K562 treated with DMSO at 1 percent for 4 hours (cell line): Measurements from ENCODE around the gene CYBC1. TPM values are rescaled to one million over a fixed set of nuclear protein-coding genes. Genes with fewer than 3 reads are reported as not detected.

Experiments used
- total RNA-seq: library from RNA; unstranded; fragments of 300-600 nt; gene quantifications from 2 replicates; pipeline ENCODE4 v1.2.3, GENCODE V29; 2022; ENCODE audit not compliant: insufficient read depth

CYBC1 gene
- total RNA-seq = 52.6 and 57.0 TPM in 2 replicates

DNA sequence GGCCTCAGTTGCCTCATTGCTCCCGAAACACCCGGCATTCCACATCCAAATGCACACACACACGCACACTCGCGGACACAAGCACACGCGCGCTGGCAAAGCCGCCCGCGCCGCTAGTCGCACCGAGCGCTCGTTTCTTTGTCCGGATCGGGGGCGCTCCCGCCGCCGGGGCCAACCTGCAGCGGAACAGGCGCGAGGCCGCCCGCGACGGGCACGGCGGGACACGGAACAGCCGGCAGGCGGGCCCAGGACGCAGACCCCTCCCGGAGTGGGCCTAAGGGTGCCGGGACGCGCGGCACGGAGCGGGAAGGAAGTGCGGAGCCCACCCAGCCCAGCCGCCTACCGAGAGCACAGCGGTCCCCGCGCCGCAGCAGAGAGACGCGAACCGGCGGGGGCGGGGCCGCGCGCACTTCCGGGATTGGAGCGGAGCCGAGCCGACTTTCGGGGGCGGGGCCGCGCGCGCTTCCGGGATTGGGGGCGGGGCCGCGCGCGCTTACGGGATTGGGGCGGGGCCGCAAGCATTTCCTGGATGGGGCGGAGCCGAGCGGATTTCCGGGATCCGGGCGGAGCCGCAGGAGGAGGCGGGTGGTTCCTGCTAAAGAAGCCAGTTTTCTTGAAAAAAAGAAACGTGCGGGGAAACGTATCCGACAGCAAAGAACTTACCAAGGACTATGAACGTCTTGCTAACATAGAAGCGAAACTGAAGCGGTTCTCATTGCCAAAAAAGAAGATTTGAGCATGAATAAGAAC, at the start of gene CYBC1:
TSS of gene CYBC1 (minus strand) at position 396 of the 750 bp plus-strand sequence. CDS start 1,498 bp downstream, outside the sequence.

DNA sequence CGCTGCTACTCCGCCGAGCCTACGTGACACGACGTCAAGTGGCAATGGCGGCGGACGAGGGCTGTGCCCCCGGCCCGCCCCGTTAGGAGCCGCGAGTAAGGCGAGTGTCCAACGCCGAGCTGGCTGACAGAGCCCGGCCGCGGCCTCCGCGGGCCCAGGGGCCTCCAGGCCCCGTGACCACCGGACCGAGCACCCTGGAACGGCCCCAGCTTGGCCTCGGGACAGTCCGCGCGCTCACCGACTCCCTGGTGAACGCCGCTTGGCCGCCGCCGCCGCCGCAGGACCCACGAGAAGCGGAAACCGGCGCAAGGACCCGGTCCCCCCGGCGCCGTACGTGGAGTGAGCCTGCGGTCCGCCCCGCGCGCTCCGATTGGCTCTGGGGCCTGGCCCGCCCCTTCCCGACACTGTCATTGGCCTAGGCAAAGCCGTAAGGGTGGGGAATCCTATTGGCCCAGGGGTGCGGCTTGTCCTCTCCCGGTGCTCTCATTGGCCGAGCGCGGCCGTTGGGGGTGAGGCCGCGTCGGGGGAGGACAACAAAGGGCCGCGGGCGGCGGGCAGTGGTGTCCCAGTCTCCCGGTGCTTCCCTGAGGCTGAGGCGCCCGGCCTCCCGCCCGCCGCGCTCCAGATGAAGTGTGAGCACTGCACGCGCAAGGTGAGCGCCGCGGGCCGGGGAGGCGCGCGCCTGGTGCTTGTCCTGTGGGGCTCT, 7.8 kb upstream of the CYBC1 start, which contains the start of gene NARF:
TSS of gene NARF (plus strand) at position 563 of the 706 bp plus-strand sequence. CDS start at position 626, 63 bp downstream.

DNA sequence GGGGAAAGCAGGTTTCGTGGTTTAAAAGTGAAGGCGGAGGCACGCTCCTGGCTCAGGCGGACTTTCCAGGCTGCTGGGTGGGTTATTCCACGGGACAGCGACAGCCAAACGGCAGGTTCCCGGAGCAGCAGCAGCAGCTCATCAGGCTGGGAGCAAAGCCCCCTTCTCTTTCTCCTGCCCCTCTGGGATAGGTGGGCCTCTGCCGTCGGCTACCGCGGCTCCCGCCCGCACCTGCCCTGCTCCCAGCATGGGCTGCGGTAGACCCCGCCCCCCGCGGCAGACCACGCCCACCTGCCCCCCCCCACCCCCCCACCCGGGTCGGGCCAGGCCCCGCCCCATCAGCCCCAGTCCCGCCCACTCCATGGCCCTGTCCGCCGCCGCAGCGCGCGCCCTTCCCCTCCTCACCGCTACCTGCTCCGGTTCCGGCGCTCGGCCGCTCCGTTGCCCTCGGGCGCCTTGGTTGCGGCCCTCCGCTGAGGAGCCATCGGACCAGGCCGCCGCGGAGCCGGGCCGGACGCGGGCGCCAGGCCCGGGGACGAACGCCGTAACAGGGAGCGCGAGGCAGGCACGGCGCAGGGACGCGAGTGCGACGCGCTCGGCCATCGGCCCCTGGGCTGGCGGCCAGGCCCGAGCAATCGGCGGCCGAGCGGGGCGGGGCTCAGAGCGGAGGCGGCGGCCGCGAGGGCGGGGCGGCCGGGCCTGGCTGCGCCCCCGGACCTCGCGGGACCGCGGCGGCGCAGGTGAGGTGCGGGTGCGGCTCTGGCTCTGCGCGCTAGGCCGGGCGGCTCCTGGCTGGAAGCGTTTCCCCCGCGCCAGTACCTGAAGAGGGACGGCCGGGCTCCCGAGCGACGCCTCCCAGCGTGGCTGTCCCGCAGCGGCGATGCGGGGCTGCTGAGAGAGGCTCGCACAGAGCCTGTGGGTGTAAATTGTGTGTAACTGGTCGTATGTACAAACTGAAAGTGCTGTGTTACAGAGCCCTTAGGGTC, 32.3 kb downstream of the CYBC1 start, which contains the start of the genes HEXD and OGFOD3:
TSS of gene HEXD (plus strand) at position 347 of the 986 bp plus-strand sequence. CDS start 1,453 bp downstream, outside the sequence.
TSS of gene OGFOD3 (minus strand) at position 586 of the 986 bp plus-strand sequence. CDS start at position 485, 101 bp downstream.

Other genes with a start within 250 kb of the CYBC1 start
- 10.3 TPM in 2 replicates for gene CCDC57, start 237.9 kb downstream of the CYBC1 start, total RNA-seq
- gene SLC16A3, start 221.7 kb downstream of the CYBC1 start, total RNA-seq = 2.8 and 7.4 TPM in 2 replicates
- gene CSNK1D, start 177.1 kb downstream of the CYBC1 start, total RNA-seq = 106 and 131 TPM in 2 replicates
- gene CD7, start 133.1 kb downstream of the CYBC1 start, total RNA-seq = 0.76 TPM in 1 of 2 replicates, not detected in the other
- gene SECTM1, start 117.0 kb downstream of the CYBC1 start, total RNA-seq = not detected in 2 replicates
- 2.2 and 3.4 TPM in 2 replicates for gene TEX19, start 91.5 kb downstream of the CYBC1 start, total RNA-seq
- gene UTS2R, start 79.0 kb downstream of the CYBC1 start, total RNA-seq = not detected in 2 replicates
- 28.1 and 33.3 TPM in 2 replicates for gene HEXD, start 32.4 kb downstream of the CYBC1 start, total RNA-seq
- gene OGFOD3, start 32.2 kb downstream of the CYBC1 start, total RNA-seq = 21.4 and 23.5 TPM in 2 replicates
- 333 and 389 TPM in 2 replicates for gene NARF, start 8.0 kb upstream of the CYBC1 start, total RNA-seq
- gene FOXK2, start 69.0 kb upstream of the CYBC1 start, total RNA-seq = 49.9 and 59.4 TPM in 2 replicates
- gene WDR45B, start 197.7 kb upstream of the CYBC1 start, total RNA-seq = 37.2 and 41.3 TPM in 2 replicates
- 2.6 and 8.9 TPM in 2 replicates for gene RAB40B, start 247.9 kb upstream of the CYBC1 start, total RNA-seq